ENCODE results near the gene TRPC4. TPM values are rescaled to one million over a fixed set of nuclear protein-coding genes. Genes with fewer than 3 reads are reported as not detected.
A peak's percentile ranks its signal among the peaks of the same experiment; 100 is the strongest.

The TRPC4 gene
- total RNA-seq, 1 donor from 2014 or later: 7.5 TPM

DNA sequence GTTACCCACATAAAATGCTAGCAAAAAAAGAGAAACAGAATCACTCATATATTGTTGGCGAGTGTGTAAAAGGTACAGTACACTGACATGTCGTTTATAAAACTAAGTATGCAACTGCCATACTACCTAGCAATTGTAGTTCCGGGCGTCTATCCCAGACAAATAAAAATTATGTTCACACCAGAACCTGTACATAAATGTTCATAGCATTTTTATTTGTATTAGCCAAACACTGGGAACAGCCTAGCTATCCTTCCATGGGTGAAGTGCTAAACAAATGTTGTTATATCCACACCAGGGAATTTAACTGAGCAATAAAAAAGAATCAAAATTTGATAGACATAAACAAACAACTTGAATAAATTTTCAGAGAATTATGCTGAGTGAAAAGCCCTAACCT, 242.1 kb downstream of the TRPC4 start:
- Mint-ChIP-seq H3K27me3 (ENCODE audit: low read depth) (no peaks in the 10 kb centered on the region), H3K36me3 (peaks cover 2% of the 10 kb centered on the region), H3K4me3 (no peak overlapping the region), H3K27ac (no peak overlapping the region), H3K9me3 (peaks cover 16% of the 10 kb centered on the region), H3K4me1 (peaks cover 12% of the 10 kb centered on the region)
- no peak for DNase-seq (ENCODE audit: low spot score in 2 of 2, unreplicated experiment in 2 of 2)
- TF ChIP-seq CTCF (IDR thresholded peaks at IDR 0.05; ENCODE audit: unreplicated experiment): no peak

DNA sequence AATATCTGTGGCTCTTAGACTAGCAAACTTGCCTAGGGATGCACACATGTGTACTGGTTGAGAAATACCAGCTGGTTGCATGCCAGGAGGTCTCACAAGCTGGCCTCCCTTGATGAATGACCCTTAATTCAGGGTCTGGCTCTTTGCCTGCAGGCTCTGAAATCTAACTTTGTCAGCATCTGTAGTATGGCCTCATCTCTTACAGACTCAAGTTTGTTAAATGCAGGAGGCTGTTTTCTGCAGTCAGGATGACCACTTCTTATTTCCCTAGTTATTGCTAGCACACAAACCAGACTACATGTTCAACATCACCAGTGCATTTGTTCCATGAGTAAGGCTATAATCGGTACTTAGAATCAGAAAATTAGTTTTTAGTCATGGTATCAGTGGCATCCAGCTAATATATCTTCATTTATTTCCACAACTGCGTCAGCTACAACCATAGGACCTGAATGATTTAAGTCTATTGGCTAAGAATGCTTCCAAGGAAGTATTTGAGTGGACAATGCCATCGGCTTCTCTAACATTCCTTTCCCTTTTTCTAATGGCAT, 247.7 kb downstream of the TRPC4 start:
- no peak for DNase-seq (ENCODE audit: low spot score in 2 of 2, unreplicated experiment in 2 of 2)
- no peaks in the 10 kb centered on the region for H3K27me3 Mint-ChIP-seq (ENCODE audit: low read depth)
- H3K27ac Mint-ChIP-seq: peak overlapping the region; percentile 15
- peaks cover 1% of the 10 kb centered on the region for H3K36me3 Mint-ChIP-seq
- H3K9me3 Mint-ChIP-seq: peaks cover 9% of the 10 kb centered on the region
- H3K4me1 Mint-ChIP-seq: peaks cover 39% of the 10 kb centered on the region
- no peak overlapping the region for H3K4me3 Mint-ChIP-seq
- no peak for TF ChIP-seq CTCF (IDR thresholded peaks at IDR 0.05; ENCODE audit: unreplicated experiment)

- no peak for TF ChIP-seq CTCF (IDR thresholded peaks at IDR 0.05; ENCODE audit: unreplicated experiment)
- no peak for DNase-seq (ENCODE audit: low spot score in 2 of 2, unreplicated experiment in 2 of 2)
- peaks cover 47% of the 10 kb centered on the region for H3K4me1 Mint-ChIP-seq
- H3K9me3 Mint-ChIP-seq: peaks cover 9% of the 10 kb centered on the region
- H3K4me3 Mint-ChIP-seq: no peak overlapping the region
- peak overlapping the region; percentile 88 for H3K27ac Mint-ChIP-seq
- peaks cover 1% of the 10 kb centered on the region for H3K36me3 Mint-ChIP-seq
- no peaks in the 10 kb centered on the region for H3K27me3 Mint-ChIP-seq (ENCODE audit: low read depth)
Observed at GRCh38 chr13:37618554-37618953, 251.0 kb downstream of the TRPC4 start.

- peak overlapping the region; percentile 77 for H3K27ac Mint-ChIP-seq
- no peaks in the 10 kb centered on the region for H3K27me3 Mint-ChIP-seq (ENCODE audit: low read depth)
- TF ChIP-seq CTCF (IDR thresholded peaks at IDR 0.05; ENCODE audit: unreplicated experiment): no peak
- peaks cover 57% of the 10 kb centered on the region for H3K4me1 Mint-ChIP-seq
- H3K9me3 Mint-ChIP-seq: peaks cover 9% of the 10 kb centered on the region
- no peak overlapping the region for H3K4me3 Mint-ChIP-seq
- DNase-seq (ENCODE audit: low spot score in 2 of 2, unreplicated experiment in 2 of 2): no peak
- peaks cover 1% of the 10 kb centered on the region for H3K36me3 Mint-ChIP-seq
Observed at GRCh38 chr13:37617173-37617572, 252.4 kb downstream of the TRPC4 start.

DNA sequence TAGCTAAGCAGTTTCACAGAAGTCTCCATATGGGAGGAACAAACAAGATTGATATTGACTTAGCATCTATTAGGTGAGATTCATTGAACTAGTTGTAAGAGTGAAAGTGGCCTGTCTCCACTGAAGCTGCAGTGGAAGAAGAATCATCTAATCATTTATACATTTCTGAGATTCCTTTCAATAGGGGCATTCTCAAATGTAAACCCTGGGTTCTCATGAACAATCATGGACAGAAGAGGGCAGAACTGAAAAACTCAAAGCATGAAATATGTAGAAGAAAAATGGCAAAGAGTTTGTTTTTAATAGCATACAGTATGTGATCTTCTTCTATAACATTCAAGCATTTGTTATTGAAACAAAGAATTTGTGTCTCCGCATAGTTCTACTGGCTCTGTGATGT, 253.4 kb downstream of the TRPC4 start:
- no peak for TF ChIP-seq CTCF (IDR thresholded peaks at IDR 0.05; ENCODE audit: unreplicated experiment)
- H3K9me3 Mint-ChIP-seq: peaks cover 9% of the 10 kb centered on the region
- peaks cover 1% of the 10 kb centered on the region for H3K36me3 Mint-ChIP-seq
- peak overlapping the region; percentile 65 for H3K27ac Mint-ChIP-seq
- no peaks in the 10 kb centered on the region for H3K27me3 Mint-ChIP-seq (ENCODE audit: low read depth)
- peaks cover 60% of the 10 kb centered on the region for H3K4me1 Mint-ChIP-seq
- no peak for DNase-seq (ENCODE audit: low spot score in 2 of 2, unreplicated experiment in 2 of 2)
- no peak overlapping the region for H3K4me3 Mint-ChIP-seq

DNA sequence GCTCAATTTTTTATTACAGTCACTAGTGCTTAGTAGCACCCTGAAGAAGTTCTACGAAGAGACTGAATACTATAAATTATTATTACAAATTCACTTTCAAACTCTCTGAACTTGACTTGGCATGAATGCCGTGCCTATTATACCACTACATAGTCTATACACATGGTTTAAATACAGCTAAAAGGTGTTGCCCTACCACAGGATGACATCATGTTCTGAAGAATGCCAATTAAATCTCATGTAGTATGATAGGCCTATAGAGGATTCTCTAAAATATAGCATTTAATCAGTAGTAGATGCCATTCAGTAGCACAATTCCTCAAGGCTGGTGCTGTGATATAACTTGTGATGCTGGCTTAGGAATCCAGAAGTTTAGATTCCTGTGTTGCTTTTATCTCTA, 254.3 kb downstream of the TRPC4 start:
- Mint-ChIP-seq H3K4me1 (peaks cover 61% of the 10 kb centered on the region), H3K27me3 (ENCODE audit: low read depth) (no peaks in the 10 kb centered on the region), H3K36me3 (no peaks in the 10 kb centered on the region), H3K27ac (no peak overlapping the region), H3K4me3 (no peak overlapping the region), H3K9me3 (peaks cover 4% of the 10 kb centered on the region)
- no peak for DNase-seq (ENCODE audit: low spot score in 2 of 2, unreplicated experiment in 2 of 2)
- no peak for TF ChIP-seq CTCF (IDR thresholded peaks at IDR 0.05; ENCODE audit: unreplicated experiment)
